Measurements from ENCODE around the gene ZNF438.
"Not testable (repeated sequence)": the region's sequence is repeated elsewhere in the genome, so short reads cannot be mapped to it uniquely, and the experiment has no call there.

The ZNF438 gene

GRCh38 chr10:30980951-30981616 is 50.6 kb downstream of the ZNF438 start:
- DNase-seq, result peak; percentile 71

- no peak for DNase-seq
These were observed 51.7 kb downstream of the ZNF438 start for GRCh38 chr10:30979956-30980355.

- no peak for DNase-seq
These were observed 52.8 kb downstream of the ZNF438 start for GRCh38 chr10:30978843-30979242.

GRCh38 chr10:30977385-30977784 is 54.3 kb downstream of the ZNF438 start:
- no peak for DNase-seq

GRCh38 chr10:30974773-30975415 is 56.8 kb downstream of the ZNF438 start:
- DNase-seq, result no peak

GRCh38 chr10:30974355-30974754 is 57.3 kb downstream of the ZNF438 start:
- no peak for DNase-seq

- no peak for DNase-seq
These were observed 57.9 kb downstream of the ZNF438 start for GRCh38 chr10:30973737-30974136.

GRCh38 chr10:30970760-30971460 is 60.8 kb downstream of the ZNF438 start:
- DNase-seq, result no peak

GRCh38 chr10:30968711-30969110 is 63.0 kb downstream of the ZNF438 start:
- DNase-seq, result no peak

GRCh38 chr10:30967650-30968410 is 63.8 kb downstream of the ZNF438 start:
- peak; percentile 47 for DNase-seq

GRCh38 chr10:30963992-30964930 is 67.4 kb downstream of the ZNF438 start:
- DNase-seq, result no peak

- no peak for DNase-seq
These were observed 69.1 kb downstream of the ZNF438 start for GRCh38 chr10:30962522-30962921.

- no peak for DNase-seq
These were observed 71.8 kb downstream of the ZNF438 start for GRCh38 chr10:30959836-30960210.

GRCh38 chr10:30949218-30949617 is 82.4 kb downstream of the ZNF438 start:
- DNase-seq, result not testable (repeated sequence)

GRCh38 chr10:30944005-30944404 is 87.7 kb downstream of the ZNF438 start:
- DNase-seq, result no peak

- DNase-seq, result no peak
These were observed 88.2 kb downstream of the ZNF438 start for GRCh38 chr10:30943451-30943850.

- no peak for DNase-seq
These were observed 91.4 kb downstream of the ZNF438 start for GRCh38 chr10:30940256-30940655.

GRCh38 chr10:30939643-30940251 is 91.9 kb downstream of the ZNF438 start:
- no peak for DNase-seq

- DNase-seq, result no peak
These were observed 96.6 kb downstream of the ZNF438 start for GRCh38 chr10:30935078-30935477.

- DNase-seq, result no peak
These were observed 100.6 kb downstream of the ZNF438 start for GRCh38 chr10:30931094-30931493.

- DNase-seq, result no peak
These were observed 101.7 kb downstream of the ZNF438 start for GRCh38 chr10:30929901-30930520.
